ENCODE data around the gene PRR35.

DNA sequence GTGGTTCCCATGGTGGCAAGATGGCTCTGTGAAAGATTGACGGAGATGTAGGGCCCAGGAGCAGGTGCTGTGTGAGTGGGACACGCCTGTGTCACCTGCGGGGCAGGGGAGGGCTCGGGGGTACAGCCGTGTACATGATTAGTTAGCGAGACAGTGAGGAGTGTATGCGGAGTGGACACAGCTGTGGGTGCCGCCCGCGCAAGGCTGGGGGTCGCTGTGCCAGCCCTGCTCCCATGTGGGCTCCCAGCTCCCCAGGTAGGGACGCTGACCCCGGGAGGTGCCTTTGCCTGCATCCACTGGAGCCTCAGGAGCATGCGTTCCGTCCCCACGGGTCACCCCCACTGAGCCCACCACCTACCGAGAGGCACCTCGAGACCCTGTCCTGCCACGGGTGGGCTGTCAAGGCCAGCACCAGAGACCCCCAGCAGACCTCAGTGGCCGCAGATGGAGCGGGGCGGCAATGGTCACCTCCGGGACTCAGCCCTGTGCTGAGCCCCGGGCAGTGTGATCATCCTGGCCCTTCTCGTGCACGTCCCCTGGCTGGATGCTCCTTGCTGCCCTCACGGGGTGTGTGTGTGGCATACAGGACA lies 25.2 kb upstream of the PRR35 start:
- TF ChIP-seq, protein P1, sequence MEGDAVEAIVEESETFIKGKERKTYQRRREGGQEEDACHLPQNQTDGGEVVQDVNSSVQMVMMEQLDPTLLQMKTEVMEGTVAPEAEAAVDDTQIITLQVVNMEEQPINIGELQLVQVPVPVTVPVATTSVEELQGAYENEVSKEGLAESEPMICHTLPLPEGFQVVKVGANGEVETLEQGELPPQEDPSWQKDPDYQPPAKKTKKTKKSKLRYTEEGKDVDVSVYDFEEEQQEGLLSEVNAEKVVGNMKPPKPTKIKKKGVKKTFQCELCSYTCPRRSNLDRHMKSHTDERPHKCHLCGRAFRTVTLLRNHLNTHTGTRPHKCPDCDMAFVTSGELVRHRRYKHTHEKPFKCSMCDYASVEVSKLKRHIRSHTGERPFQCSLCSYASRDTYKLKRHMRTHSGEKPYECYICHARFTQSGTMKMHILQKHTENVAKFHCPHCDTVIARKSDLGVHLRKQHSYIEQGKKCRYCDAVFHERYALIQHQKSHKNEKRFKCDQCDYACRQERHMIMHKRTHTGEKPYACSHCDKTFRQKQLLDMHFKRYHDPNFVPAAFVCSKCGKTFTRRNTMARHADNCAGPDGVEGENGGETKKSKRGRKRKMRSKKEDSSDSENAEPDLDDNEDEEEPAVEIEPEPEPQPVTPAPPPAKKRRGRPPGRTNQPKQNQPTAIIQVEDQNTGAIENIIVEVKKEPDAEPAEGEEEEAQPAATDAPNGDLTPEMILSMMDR (optimal IDR thresholded peaks at IDR 0.05 in 1 of 3, IDR thresholded peaks at IDR 0.05 in 1 of 3, conservative IDR thresholded peaks at IDR 0.05 in 1 of 3; ENCODE audit: extremely low read depth in 1 of 3, insufficient read depth in 2 of 3, low read length in 3 of 3) = no peak
- TF ChIP-seq EZH2 (IDR thresholded peaks at IDR 0.05; ENCODE audit: low read length) = no peak

All from keratinocyte (primary cell).